ENCODE results near the gene ATP1B3.
"Not testable (repeated sequence)": the region's sequence is repeated elsewhere in the genome, so short reads cannot be mapped to it uniquely, and the experiment has no call there.

The ATP1B3 gene

GRCh38 chr3:141950572-141951493 lies 74.4 kb downstream of the ATP1B3 start:
- DNase-seq, result no peak

- DNase-seq, result no peak
Measured at GRCh38 chr3:141952611-141953010, 76.2 kb downstream of the ATP1B3 start.

GRCh38 chr3:141955175-141955574 lies 78.7 kb downstream of the ATP1B3 start:
- DNase-seq, result no peak

GRCh38 chr3:141959589-141960554 lies 83.4 kb downstream of the ATP1B3 start:
- DNase-seq, result no peak

GRCh38 chr3:141960731-141961130 lies 84.3 kb downstream of the ATP1B3 start:
- no peak for DNase-seq

- DNase-seq, result no peak
Measured at GRCh38 chr3:141963301-141963700, 86.9 kb downstream of the ATP1B3 start.

GRCh38 chr3:141965471-141965870 lies 89.0 kb downstream of the ATP1B3 start:
- DNase-seq, result no peak

GRCh38 chr3:141969711-141970110 lies 93.3 kb downstream of the ATP1B3 start:
- DNase-seq, result no peak

- DNase-seq, result no peak
Measured at GRCh38 chr3:141971571-141971970, 95.1 kb downstream of the ATP1B3 start.

- DNase-seq, result no peak
Measured at GRCh38 chr3:141972399-141972798, 96.0 kb downstream of the ATP1B3 start.

- DNase-seq, result not testable (repeated sequence)
Measured at GRCh38 chr3:141974777-141975176, 98.3 kb downstream of the ATP1B3 start.
